A549 (cell line): ENCODE results near the gene GRIK2.

Experiments used
- CHD2 ChIP-seq: fragments of 150-350 bp; IDR thresholded peaks from 2 replicates; pipeline ENCODE4 v1.6.1; 2014; ENCODE audit warnings: low read length; ENCODE audit not compliant: partially characterized antibody
- CTCF ChIP-seq: fragments of >200 bp; sonication (Bioruptor Twin); formaldehyde crosslinking; IDR thresholded peaks from 3 replicates; pipeline ENCODE4 v1.5.1; 2016
- E2F6 ChIP-seq: IDR thresholded peaks from 2 replicates; pipeline ENCODE4 v1.6.1; 2012; ENCODE audit warnings: low read depth, borderline replicate concordance
- EP300 ChIP-seq, 2 experiments: fragments of >200 bp; sonication (Bioruptor Twin); formaldehyde crosslinking; IDR thresholded peaks; 2 replicates in 1 of 2; 3 replicates in 1 of 2; pipeline ENCODE4 v1.6.1; 2016 to 2017
- MAX ChIP-seq: IDR thresholded peaks from 2 replicates; pipeline ENCODE4 v1.6.1; 2012
- NR3C1 ChIP-seq: fragments of >200 bp; sonication (Bioruptor Twin); formaldehyde crosslinking; IDR thresholded peaks from 3 replicates; pipeline ENCODE4 v1.6.1; 2017
- PBX3 ChIP-seq: IDR thresholded peaks from 2 replicates; pipeline ENCODE4 v1.6.1; 2012
- POLR2A ChIP-seq: IDR thresholded peaks from 2 replicates; pipeline ENCODE4 v1.6.1; 2012; ENCODE audit warnings: mild to moderate bottlenecking, low read length
- RCOR1 ChIP-seq: fragments of 150-350 bp; IDR thresholded peaks from 2 replicates; pipeline ENCODE4 v1.6.1; 2014; ENCODE audit warnings: antibody characterized with exemption, low read length, low read depth
- RFX5 ChIP-seq: fragments of 450-650 bp; IDR thresholded peaks from 2 replicates; pipeline ENCODE4 v1.7.1; 2014; ENCODE audit warnings: antibody characterized with exemption, mild to moderate bottlenecking, moderate library complexity
- TFCP2L1 ChIP-seq: fragments of 250-450 bp; sonication (Bioruptor Pico); IDR thresholded peaks from 2 replicates; pipeline ENCODE4 v1.5.0; 2021; ENCODE audit warnings: mild to moderate bottlenecking

GRCh38 chr6:101445527-101445926 is 52.0 kb downstream of the GRIK2 start:
- TF ChIP-seq POLR2A (no peak), RFX5 (no peak), TFCP2L1 (no peak), E2F6 (no peak), PBX3 (no peak), RCOR1 (no peak), EP300 (IDR thresholded peaks at IDR 0.05) (no peak), NR3C1 (no peak), CTCF (no peak), MAX (no peak), CHD2 (no peak)
